Upper lobe of right lung (tissue), 1 donor: ENCODE results near the gene RPL10A. TPM values are rescaled to one million over a fixed set of nuclear protein-coding genes. Genes with fewer than 3 reads are reported as not detected.
A peak's percentile ranks its signal among the peaks of the same experiment; 100 is the strongest.

Experiments
- ATAC-seq: fragments of 200-7000 bp; cut with Tn5 transposase; one replicate; pipeline ENCODE4 v1.9.1; 2020; ENCODE audit warnings: mild to moderate bottlenecking, moderate library complexity
- DNase-seq: peaks from one replicate; pipeline ENCODE4 v3.0.0-alpha.2; 2020
- H3K27ac ChIP-seq: fragments of 200-600 bp; one replicate; pipeline ENCODE4 v1.8.0; 2022
- H3K27me3 ChIP-seq: fragments of 200-600 bp; one replicate; pipeline ENCODE4 v1.8.0; 2022; ENCODE audit warnings: mild to moderate bottlenecking
- H3K36me3 ChIP-seq: fragments of 200-600 bp; one replicate; pipeline ENCODE4 v1.8.0; 2022
- H3K4me1 ChIP-seq: fragments of 200-600 bp; one replicate; pipeline ENCODE4 v1.8.0; 2022
- H3K4me3 ChIP-seq: fragments of 200-600 bp; one replicate; pipeline ENCODE4 v1.8.0; 2022; ENCODE audit warnings: mild to moderate bottlenecking
- H3K9me3 ChIP-seq: fragments of 200-600 bp; one replicate; pipeline ENCODE4 v1.8.0; 2022
- intact Hi-C: fragments of 100-400 bp; cut with DNase I; formaldehyde crosslinking; loops from one replicate; pipeline ENCODE4 v1.11.0; 2022
- total RNA-seq: library from RNA; stranded (reverse); fragmentation: NEBNext Ultra II Directional; extraction: Animal tissue kit (Norgen Biotek cat#: 25700); gene quantifications from one replicate; pipeline ENCODE4 v1.2.1, GENCODE V29; 2021
- TF ChIP-seq, protein P1 (sequence below): fragments of 200-600 bp; IDR thresholded peaks from one replicate; pipeline ENCODE4 v1.8.0; 2022; ENCODE audit warnings: antibody characterized with exemption
- donor health status: DM: no; HTN: yes; CAD: no; lungs with severe emphysema.

The RPL10A gene
- total RNA-seq, 1 donor from 2014 or later, result 941 TPM

DNA sequence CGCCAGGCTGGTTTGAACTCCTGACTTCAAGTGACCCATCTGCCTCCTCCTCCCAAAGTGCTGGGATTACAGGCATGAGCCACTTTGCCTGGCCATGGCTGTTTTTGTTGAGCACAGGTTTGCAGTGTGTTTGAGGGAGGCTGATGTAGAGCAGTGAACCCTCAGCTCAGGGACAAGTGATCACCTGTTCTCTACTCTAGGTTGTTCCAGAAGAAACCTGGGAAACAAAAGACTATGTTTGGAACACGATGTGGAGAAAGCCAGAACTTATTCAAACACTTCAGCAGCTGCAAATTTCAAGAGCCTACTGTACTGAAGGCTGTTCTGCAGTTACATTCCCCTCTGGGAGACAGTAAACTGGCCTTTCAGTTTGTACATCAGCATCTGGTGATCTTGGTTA is 39.8 kb downstream of the RPL10A start:
- Histone ChIP-seq H3K36me3 (no peaks in the 10 kb centered on the region), H3K27me3 (peaks cover 31% of the 10 kb centered on the region), H3K9me3 (no peaks in the 10 kb centered on the region), H3K4me3 (no peak overlapping the region), H3K27ac (no peak overlapping the region), H3K4me1 (no peaks in the 10 kb centered on the region)
- intact Hi-C loops, result no loop called here
- TF ChIP-seq, protein P1, sequence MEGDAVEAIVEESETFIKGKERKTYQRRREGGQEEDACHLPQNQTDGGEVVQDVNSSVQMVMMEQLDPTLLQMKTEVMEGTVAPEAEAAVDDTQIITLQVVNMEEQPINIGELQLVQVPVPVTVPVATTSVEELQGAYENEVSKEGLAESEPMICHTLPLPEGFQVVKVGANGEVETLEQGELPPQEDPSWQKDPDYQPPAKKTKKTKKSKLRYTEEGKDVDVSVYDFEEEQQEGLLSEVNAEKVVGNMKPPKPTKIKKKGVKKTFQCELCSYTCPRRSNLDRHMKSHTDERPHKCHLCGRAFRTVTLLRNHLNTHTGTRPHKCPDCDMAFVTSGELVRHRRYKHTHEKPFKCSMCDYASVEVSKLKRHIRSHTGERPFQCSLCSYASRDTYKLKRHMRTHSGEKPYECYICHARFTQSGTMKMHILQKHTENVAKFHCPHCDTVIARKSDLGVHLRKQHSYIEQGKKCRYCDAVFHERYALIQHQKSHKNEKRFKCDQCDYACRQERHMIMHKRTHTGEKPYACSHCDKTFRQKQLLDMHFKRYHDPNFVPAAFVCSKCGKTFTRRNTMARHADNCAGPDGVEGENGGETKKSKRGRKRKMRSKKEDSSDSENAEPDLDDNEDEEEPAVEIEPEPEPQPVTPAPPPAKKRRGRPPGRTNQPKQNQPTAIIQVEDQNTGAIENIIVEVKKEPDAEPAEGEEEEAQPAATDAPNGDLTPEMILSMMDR, result no peak
- DNase-seq (no peak), ATAC-seq (peak; percentile 61)

DNA sequence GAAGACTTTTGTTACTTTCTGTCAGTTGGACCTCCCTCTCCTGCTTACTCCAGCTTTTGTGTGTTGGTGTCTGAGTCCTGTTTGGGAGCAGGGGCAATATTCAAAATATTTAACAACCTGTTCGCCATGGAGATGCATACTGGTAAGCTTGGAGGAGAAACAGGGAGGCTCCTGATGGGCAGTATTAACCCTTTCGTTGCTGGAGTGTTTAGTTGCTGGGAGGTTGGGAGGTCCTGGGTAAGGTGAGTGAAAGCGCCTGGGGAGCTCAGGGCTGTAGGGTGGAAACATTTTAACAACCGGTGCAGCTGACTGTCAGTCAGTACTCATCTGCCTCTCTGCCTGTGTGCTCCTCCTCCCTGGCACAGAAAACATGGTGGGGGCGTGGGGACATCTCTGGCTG is 40.3 kb downstream of the RPL10A start:
- TF ChIP-seq, protein P1, result no peak
- no peak overlapping the region for H3K4me3 ChIP-seq
- H3K27ac ChIP-seq, result no peak overlapping the region
- H3K9me3 ChIP-seq, result no peaks in the 10 kb centered on the region
- no peak for ATAC-seq
- no peaks in the 10 kb centered on the region for H3K36me3 ChIP-seq
- DNase-seq, result no peak
- intact Hi-C loops, result no loop called here
- peaks cover 31% of the 10 kb centered on the region for H3K27me3 ChIP-seq
- H3K4me1 ChIP-seq, result no peaks in the 10 kb centered on the region

DNA sequence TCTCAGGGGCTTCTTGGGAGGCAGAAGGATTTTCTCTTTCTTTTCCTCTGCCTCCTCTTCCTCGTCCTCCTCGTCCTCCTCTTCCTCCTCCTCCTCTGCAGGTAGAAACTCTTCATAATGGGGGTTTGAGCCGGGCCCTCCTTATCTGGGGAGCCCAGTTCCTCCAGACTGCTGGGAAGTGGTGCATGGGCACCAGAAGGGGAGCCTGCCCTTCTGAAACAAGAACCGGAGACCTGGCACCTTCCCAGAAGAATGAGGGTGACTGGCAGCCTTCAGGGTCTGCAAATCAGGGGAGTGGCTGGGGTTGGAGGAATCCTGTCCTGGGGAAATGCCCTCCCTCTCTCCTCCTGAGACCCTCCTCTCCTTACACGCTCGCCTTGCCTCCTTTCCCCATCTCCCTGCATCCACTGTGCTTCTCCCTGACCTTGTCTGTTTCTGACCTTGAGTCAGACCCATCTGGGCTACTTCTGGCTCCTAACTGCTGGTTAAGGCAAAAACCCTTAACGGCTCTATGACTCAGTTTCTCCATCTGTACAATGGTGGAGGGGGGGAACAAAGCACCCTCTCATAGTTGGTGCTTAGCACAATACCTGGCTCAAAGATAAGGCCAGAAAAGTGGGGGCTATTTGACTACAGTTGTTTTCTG is 42.8 kb downstream of the RPL10A start:
- TF ChIP-seq, protein P1, result no peak
- Histone ChIP-seq H3K4me1 (no peaks in the 10 kb centered on the region), H3K9me3 (no peaks in the 10 kb centered on the region), H3K4me3 (no peak overlapping the region), H3K36me3 (no peaks in the 10 kb centered on the region), H3K27ac (no peak overlapping the region), H3K27me3 (peaks cover 31% of the 10 kb centered on the region)
- intact Hi-C loops, result no loop called here
- DNase-seq, result no peak
- no peak for ATAC-seq

DNA sequence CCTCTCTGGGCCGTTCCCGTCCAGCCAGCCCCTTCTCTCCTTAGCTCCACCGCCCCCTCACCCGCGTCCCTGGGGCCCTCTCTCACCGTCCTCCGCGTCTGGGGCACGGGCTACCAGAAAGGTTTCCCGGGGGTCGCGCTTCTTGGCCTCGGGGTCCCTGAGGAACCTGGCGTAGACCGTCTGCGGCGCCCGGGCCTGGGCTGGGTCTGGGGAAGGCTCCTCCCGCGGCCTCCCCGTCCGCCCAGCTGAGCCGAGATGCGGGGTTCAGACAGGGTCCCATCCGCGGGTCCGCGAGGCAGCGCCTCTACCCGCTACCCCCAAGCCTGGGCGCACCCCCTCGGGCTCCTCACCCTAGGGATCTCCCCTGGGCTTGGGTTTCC is 43.4 kb downstream of the RPL10A start:
- ATAC-seq (no peak), DNase-seq (no peak)
- no peak overlapping the region for H3K4me3 ChIP-seq
- H3K36me3 ChIP-seq, result no peaks in the 10 kb centered on the region
- H3K27me3 ChIP-seq, result peaks cover 31% of the 10 kb centered on the region
- no peaks in the 10 kb centered on the region for H3K9me3 ChIP-seq
- intact Hi-C loops, result no loop called here
- TF ChIP-seq, protein P1, result no peak
- H3K4me1 ChIP-seq, result no peaks in the 10 kb centered on the region
- no peak overlapping the region for H3K27ac ChIP-seq

DNA sequence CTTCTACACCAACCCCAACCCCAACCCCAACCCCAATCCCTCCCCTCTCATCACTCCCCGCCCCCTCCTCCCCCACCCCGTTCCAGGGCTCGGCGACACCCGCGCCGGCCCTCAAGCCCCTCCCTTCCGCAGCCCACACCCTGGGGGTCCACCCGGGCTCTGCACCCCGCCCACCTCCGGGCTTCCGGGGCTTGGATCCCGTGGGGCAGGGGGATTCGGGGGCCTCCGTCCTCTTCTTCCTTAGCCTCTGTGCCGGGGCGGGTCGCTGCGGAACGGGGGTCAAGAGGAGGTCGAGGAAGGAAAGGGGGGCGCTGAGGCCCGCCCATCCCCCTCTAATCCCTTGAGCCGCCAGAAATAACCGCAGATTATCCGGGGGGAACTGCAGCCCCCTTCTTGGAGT is 43.8 kb downstream of the RPL10A start:
- DNase-seq (no peak), ATAC-seq (no peak)
- no peaks in the 10 kb centered on the region for H3K9me3 ChIP-seq
- H3K27me3 ChIP-seq, result peaks cover 31% of the 10 kb centered on the region
- no peaks in the 10 kb centered on the region for H3K4me1 ChIP-seq
- H3K4me3 ChIP-seq, result no peak overlapping the region
- intact Hi-C loops, result no loop called here
- TF ChIP-seq, protein P1, result no peak
- no peaks in the 10 kb centered on the region for H3K36me3 ChIP-seq
- no peak overlapping the region for H3K27ac ChIP-seq

DNA sequence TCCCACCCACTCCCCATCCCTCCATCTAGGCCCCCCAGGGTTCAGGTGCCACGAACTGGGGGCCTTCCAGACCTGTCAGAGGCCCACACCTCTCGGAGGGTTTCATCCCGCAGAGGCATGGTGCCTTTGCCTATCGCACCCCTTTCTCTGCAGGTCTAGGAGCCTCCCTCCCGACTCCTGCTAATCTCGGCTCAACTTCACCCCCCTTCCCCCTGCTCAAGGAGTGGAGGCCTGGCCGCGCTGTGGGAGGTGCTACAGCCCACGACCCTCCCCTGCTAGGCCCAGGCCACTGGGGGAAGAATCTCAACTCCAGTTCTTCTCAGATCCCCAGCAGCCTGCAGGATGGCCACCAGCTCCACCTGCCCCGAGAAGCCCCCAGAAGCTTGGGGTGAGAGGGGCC is 44.5 kb downstream of the RPL10A start, which contains the start of gene TULP1:
Gene TULP1 (minus strand): TSS at position 157 of the 400 bp plus-strand sequence. CDS start 38 bp downstream, at position 119.
- TF ChIP-seq, protein P1, result no peak
- no peaks in the 10 kb centered on the region for H3K36me3 ChIP-seq
- intact Hi-C loops, result no loop called here
- H3K4me1 ChIP-seq, result no peaks in the 10 kb centered on the region
- no peak for ATAC-seq
- H3K4me3 ChIP-seq, result no peak within 1 kb of the TSS
- H3K27ac ChIP-seq, result no peak within 1 kb of the TSS
- H3K27me3 ChIP-seq, result peaks cover 31% of the 10 kb centered on the region
- no peak for DNase-seq
- no peaks in the 10 kb centered on the region for H3K9me3 ChIP-seq
